GM10266 (cell line): ENCODE measurements around the gene NQO2.
"Not testable (repeated sequence)": the region's sequence is repeated elsewhere in the genome, so short reads cannot be mapped to it uniquely, and the experiment has no call there.

Experiments used
- DNase-seq: peaks from one replicate; pipeline ENCODE4 v3.0.0; 2012; ENCODE audit errors: extremely low spot score
- TF ChIP-seq, protein P1 (sequence below): IDR thresholded peaks from 2 replicates; pipeline ENCODE4 v1.5.1; 2012; ENCODE audit warnings: mild to moderate bottlenecking, low read depth; ENCODE audit not compliant: control insufficient read depth, insufficient read depth; ENCODE audit errors: missing control alignments

NQO2 gene

DNA sequence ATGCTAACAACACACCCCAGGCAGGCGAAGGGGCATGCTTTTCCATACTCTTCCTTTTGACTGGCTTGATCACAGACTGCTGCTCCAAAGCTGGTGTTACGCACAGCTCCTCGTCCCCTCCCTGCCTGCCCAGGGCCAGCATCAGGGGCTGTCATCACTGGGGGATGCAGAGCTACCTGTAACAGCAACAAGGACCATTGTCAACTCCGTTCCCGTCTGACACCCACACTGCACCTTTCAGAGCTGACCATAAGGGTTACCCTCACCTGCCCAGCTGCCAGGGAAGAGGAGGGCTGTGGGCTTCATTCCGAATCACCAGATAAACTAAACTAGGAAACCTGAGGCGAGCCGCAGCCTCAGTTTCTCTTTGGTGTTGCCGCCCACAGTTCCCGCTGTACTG lies 15.4 kb downstream of the NQO2 start:
- DNase-seq = no peak
- TF ChIP-seq, protein P1, sequence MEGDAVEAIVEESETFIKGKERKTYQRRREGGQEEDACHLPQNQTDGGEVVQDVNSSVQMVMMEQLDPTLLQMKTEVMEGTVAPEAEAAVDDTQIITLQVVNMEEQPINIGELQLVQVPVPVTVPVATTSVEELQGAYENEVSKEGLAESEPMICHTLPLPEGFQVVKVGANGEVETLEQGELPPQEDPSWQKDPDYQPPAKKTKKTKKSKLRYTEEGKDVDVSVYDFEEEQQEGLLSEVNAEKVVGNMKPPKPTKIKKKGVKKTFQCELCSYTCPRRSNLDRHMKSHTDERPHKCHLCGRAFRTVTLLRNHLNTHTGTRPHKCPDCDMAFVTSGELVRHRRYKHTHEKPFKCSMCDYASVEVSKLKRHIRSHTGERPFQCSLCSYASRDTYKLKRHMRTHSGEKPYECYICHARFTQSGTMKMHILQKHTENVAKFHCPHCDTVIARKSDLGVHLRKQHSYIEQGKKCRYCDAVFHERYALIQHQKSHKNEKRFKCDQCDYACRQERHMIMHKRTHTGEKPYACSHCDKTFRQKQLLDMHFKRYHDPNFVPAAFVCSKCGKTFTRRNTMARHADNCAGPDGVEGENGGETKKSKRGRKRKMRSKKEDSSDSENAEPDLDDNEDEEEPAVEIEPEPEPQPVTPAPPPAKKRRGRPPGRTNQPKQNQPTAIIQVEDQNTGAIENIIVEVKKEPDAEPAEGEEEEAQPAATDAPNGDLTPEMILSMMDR = no peak

DNA sequence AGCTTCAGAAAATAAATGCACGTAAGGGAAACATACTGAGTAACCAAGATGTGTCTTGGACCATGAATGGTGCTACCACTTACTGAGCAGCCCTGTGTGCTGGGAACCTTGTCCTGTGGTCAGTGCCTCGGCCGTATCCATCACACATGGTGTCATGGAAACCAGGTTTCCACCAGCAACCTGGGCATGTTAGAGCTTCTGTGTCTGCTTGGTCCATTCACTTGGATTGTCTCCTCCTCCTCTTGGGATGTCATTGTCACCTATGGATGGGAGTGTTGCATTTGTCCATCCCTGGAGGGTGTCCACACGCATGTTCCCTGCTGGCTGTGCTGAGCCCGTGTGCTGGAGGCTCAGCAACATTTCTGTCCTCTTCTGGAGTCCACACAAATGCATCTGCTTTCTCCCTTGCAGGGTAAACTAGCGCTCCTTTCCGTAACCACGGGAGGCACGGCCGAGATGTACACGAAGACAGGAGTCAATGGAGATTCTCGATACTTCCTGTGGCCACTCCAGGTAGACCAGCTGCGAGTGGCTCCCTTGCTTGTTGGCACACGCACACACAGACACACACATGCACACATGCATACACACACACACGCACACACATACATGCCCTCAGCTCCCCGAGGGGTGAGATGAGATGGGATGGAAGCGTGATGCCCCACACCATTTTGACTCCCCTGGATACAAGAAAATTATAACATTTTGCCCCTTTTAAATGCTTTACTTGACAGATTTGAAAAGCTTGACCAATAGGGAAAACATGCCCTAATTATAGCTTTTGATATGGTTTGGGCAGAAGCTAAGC lies 17.0 kb downstream of the NQO2 start:
- DNase-seq = no peak
- TF ChIP-seq, protein P1 = no peak

- TF ChIP-seq, protein P1 = no peak
- DNase-seq = no peak
These were observed 17.6 kb downstream of the NQO2 start for GRCh38 chr6:3017304-3017703.

- TF ChIP-seq, protein P1 = no peak
- DNase-seq = no peak
These were observed 19.4 kb downstream of the NQO2 start for GRCh38 chr6:3019065-3019464.

DNA sequence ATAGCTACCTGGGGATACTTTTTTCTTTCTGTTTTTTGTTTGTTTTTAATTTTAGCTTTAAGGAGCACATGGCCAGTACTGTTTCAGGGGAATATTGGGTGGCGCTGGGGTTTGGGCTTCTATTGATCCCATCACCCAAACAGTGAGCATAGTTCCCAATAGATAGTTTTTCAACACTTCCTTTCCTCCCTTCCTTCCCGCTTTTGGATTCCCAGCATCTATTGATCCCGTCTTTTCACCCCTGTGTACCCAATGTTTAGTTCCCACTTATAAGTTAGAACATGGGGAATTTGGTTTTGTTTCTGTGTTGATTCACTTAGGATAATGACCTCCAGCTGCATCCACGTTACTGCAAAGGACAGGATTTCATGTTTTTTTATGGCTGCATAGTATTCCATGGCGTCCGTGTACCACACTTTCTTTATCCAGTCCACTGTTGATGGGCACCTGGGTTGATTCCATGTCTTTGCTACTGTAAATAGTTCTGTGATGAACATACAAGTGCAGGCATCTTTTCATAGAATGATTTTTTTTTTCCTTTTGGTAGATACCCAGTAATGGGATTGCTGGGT lies 20.1 kb downstream of the NQO2 start:
- TF ChIP-seq, protein P1 = no peak
- DNase-seq = no peak

DNA sequence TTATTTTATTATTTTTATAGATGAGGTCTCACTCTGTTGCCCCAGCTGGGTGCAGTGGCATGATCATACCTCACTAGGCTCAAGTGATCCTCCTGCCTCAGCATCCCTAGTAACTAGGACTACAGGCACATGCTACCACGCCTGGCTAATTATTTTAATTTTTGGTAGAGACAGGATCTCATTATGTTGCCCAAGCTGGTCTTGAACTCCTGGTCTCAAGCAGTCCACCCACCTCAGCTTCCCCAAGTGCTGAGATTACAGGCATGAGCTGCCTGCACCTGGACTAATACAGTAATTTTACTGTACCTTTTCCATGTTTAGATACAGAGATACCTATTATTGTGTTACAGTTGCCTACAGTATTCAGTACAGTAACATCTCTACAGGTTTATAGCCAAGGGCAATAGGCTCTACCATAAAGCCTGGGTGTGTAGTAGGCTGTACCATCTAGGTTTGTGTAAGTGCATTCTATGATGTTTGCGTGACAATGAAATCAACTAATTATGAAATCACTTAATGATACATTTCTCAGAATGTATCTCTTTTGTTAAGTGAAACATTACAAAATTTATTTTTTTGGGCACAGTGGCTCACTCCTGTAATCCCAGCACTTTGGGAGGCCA lies 21.4 kb downstream of the NQO2 start:
- not testable (repeated sequence) for DNase-seq

GRCh38 chr6:3022765-3023662 lies 23.3 kb downstream of the NQO2 start:
- DNase-seq = no peak
- TF ChIP-seq, protein P1 = no peak
